GM12892 (cell line): ENCODE data around the gene LRRC2.
"Not testable (repeated sequence)": the region's sequence is repeated elsewhere in the genome, so short reads cannot be mapped to it uniquely, and the experiment has no call there.

Source experiments
- DNase-seq: peaks from one replicate; pipeline ENCODE4 v3.0.0; 2011; ENCODE audit not compliant: insufficient read length
- FAIRE-seq: peaks from 2 replicates; lab custom pipeline; 2011; peaks lifted over from hg19 to GRCh38; lab: Jason Lieb, UNC
- POLR2A ChIP-seq: IDR thresholded peaks from 2 replicates; pipeline ENCODE4 v1.6.1; 2011; ENCODE audit warnings: low read depth, low read length, control low read depth
- POLR2AphosphoS5 ChIP-seq: IDR thresholded peaks from 2 replicates; pipeline ENCODE4 v1.6.1; 2011; ENCODE audit warnings: low read depth, low read length, control low read depth
- TAF1 ChIP-seq: IDR thresholded peaks from 2 replicates; pipeline ENCODE4 v1.6.1; 2011; ENCODE audit warnings: low read depth, mild to moderate bottlenecking, control low read depth, low read length, borderline replicate concordance

Gene LRRC2

GRCh38 chr3:46535746-46536145, 30.4 kb downstream of the LRRC2 start:
- no peak for FAIRE-seq
- TF ChIP-seq TAF1 (no peak), POLR2AphosphoS5 (no peak), POLR2A (no peak)
- DNase-seq = no peak

DNA sequence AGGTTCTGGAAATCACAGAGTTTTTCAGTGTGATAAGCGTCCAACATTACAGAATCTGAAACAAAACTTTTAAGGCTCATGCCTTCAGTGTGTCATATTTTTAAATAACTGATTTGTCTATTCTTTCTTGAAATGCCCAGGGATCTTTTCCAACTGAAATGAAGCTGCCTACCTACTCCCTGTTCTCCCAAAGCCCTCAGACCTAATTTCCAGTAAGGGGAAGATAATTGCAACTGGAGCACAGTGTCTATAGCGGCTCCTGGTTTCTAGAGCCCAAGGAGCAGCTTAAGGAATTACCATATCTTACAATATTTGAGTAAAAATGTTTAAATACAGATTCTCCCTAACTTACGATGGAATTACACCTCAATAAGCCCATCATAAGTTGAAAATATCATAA, 33.0 kb downstream of the LRRC2 start:
- DNase-seq (no peak), FAIRE-seq (no peak)
- no peak for TF ChIP-seq TAF1
- TF ChIP-seq POLR2AphosphoS5 = no peak
- TF ChIP-seq POLR2A = no peak

DNA sequence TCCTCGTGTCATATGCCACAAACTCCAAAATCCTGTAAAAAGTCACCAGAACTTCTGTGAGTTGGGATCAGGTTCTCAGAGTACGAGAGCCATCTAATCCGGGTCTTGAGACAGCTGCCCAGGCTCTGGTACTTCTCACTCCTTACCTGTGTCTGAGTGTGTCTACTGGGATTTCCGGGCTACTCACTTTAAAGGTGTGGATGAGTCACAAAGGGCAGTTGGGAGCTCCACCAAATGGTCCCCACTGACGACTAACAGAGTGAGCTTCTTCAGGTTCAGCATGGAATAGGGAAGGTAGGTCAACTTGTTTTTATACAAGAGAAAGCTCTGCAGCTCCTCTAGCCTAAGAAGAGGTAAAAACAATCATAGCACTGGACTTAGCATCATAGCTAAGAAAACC, 38.9 kb downstream of the LRRC2 start:
- DNase-seq (no peak), FAIRE-seq (no peak)
- TF ChIP-seq POLR2A (no peak), TAF1 (no peak), POLR2AphosphoS5 (no peak)

DNA sequence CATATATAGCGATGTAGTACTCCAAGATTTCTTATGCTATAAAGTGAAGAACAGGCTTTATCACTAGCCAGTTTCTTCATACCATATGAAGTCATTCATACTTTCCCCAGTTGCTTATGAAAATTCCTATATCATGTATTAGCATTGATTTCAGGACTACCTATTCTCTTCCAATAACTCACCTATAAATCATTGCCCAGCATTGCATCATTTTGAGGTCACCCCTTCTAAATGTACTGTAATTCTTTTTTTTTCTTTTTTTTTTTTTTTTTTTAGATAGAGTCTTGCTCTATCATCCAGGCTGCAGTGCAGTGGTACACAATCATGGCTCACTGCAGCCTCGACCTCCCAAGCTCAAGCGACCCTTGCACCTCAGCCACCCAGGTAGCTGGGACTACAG, 41.3 kb downstream of the LRRC2 start:
- DNase-seq = no peak
- no peak for TF ChIP-seq POLR2AphosphoS5
- no peak for TF ChIP-seq TAF1
- no peak for TF ChIP-seq POLR2A
- FAIRE-seq = no peak

DNA sequence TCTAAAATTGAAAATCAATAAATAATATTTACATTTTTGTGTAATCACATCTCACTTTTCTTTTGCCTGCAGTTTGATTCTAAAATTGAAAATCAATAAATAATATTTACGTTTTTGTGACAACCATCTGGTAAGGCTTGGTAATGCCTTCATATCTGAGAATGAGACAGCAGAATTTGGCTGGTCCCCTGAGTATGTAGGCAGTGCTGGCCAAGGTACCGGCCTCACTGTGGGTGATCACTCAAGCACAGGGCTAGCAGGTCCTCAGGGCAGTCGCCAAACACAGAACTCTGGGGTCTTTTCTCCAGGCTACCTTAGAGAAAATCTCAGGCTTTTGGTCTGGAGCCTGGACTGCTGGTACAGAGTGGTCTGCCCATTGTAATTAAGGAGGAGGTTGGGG, 42.1 kb downstream of the LRRC2 start:
- DNase-seq (no peak), FAIRE-seq (no peak)
- no peak for TF ChIP-seq POLR2AphosphoS5
- no peak for TF ChIP-seq TAF1
- TF ChIP-seq POLR2A = no peak

DNA sequence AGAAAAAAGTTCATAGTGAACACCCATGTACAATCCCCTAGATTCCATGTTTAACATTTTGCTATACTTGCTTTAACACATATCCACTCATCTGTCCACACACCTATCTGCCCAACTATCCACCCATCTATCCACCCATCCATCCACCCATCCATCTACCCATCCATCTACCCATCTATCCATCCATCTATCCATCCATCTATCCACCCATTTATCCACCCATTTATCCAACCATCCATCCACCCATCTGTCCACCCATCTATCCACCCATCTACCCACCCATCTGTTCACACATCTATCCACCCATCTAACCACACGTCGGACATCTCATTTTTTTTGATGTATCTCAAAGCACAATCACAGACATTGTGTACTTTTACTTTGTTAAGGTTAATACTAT, 42.5 kb downstream of the LRRC2 start:
- TF ChIP-seq TAF1 = no peak
- no peak for TF ChIP-seq POLR2AphosphoS5
- TF ChIP-seq POLR2A = no peak
- FAIRE-seq = no peak

GRCh38 chr3:46522201-46522600, 43.9 kb downstream of the LRRC2 start:
- DNase-seq, FAIRE-seq: not testable (repeated sequence)

More for the DNA sequence above, 42.5 kb downstream of the LRRC2 start:
- DNase-seq = no peak

DNA sequence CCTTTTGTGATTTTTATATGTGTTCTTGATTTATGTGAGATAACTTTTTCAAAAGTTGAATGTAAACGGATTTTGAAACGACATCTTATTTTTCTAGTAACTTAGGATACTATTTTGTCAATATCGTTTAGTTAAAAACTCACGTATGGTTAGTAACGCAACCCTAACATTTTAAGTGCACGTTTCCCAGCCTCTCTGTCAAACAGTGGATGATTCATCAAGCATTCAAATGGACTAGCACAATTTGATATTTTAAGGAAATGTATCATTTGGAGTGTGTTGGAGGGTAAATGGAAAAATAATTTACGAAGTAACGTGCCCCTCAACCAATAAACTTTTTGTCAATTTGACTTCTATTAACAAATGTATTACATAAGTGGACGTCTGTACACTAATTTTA, 45.0 kb downstream of the LRRC2 start:
- no peak for DNase-seq
- TF ChIP-seq POLR2AphosphoS5 (no peak), POLR2A (no peak), TAF1 (no peak)
- FAIRE-seq = no peak

DNA sequence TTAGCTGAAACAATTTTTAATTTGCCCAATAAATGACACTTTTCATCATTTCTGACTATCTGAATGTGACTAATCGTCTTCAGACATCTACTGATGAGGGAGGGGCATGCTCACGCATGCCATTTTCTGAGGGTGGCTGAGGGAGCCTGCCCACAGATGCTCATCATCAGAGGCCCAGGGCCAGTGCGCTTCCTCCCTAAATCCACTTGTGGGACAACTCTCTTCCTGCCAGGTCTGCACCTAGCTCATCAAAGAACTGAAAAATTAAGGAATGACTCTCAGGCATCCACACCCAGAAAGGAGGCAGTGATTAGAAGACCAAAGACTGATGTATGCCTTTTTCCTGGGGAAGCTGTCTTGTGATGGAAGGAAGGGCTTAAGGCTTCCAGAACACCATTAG, 45.6 kb downstream of the LRRC2 start:
- FAIRE-seq = no peak
- no peak for DNase-seq
- no peak for TF ChIP-seq POLR2AphosphoS5
- no peak for TF ChIP-seq POLR2A
- no peak for TF ChIP-seq TAF1

- TF ChIP-seq POLR2A (no peak), POLR2AphosphoS5 (no peak), TAF1 (no peak)
- DNase-seq = no peak
- FAIRE-seq = no peak
Measured at GRCh38 chr3:46519952-46520351, 46.1 kb downstream of the LRRC2 start.

- no peak for TF ChIP-seq POLR2AphosphoS5
- no peak for TF ChIP-seq TAF1
- no peak for TF ChIP-seq POLR2A
- FAIRE-seq = no peak
- DNase-seq = no peak
Measured at GRCh38 chr3:46517784-46518181, 48.3 kb downstream of the LRRC2 start.

- FAIRE-seq = no peak
- TF ChIP-seq POLR2A = no peak
- no peak for DNase-seq
Measured at GRCh38 chr3:46517016-46517783, 48.9 kb downstream of the LRRC2 start.
